Ramos (cell line): ENCODE data around the gene LRRC66.

Experiments
- in situ Hi-C: fragments of 300-500 bp; cut with MboI; formaldehyde crosslinking; loops from one replicate; pipeline ENCODE4 v1.14.3; 2022; ENCODE audit warnings: low sequenced_read_pairs; ENCODE audit not compliant: unreplicated experiment

Gene LRRC66

GRCh38 chr4:52014903-52015302, 5.3 kb downstream of the LRRC66 start:
- in situ Hi-C loops: no loop called here

DNA sequence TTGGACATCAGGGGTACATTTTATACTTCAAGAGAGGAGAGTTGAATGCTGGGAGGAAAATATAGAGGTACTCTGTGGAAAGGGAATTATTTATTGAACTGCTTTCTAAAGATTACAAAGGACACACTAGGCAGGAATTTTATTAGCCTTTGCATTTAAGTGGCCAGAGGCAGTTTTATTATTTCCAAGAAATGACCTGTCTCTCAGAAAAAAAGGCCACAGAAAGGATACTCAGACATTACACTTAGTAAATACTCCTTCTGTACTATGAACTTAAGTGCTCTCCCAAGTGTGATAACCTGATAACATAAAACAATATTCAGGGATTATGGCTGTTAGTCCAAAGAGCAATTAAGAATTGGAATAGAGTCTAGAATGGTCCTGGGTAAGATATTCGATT, 7.5 kb downstream of the LRRC66 start:
- in situ Hi-C loops: no loop called here

DNA sequence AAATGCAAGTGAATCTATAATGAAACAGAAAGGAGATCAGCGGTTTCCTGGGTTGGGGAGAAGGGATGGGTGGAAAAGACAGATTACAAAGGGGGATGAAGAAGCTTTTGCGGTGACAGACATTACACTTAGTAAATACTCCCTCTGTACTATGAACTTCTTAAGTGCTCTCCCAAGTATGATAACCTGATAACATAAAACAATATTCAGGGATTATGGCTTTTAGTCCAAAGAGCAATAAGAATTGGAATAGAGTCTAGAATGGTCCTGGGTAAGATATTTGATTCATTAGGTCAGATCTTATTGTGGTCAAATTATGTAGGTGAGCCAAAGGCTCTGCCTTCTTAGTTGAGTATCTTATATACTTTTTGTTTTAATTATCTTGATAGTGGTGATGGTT, 9.2 kb downstream of the LRRC66 start:
- in situ Hi-C loops: no loop called here

GRCh38 chr4:52006887-52007286, 13.3 kb downstream of the LRRC66 start:
- in situ Hi-C loops: no loop called here

GRCh38 chr4:52005604-52006273, 14.4 kb downstream of the LRRC66 start:
- in situ Hi-C loops: no loop called here

- in situ Hi-C loops: no loop called here
These were observed 15.7 kb downstream of the LRRC66 start for GRCh38 chr4:52004414-52004813.

DNA sequence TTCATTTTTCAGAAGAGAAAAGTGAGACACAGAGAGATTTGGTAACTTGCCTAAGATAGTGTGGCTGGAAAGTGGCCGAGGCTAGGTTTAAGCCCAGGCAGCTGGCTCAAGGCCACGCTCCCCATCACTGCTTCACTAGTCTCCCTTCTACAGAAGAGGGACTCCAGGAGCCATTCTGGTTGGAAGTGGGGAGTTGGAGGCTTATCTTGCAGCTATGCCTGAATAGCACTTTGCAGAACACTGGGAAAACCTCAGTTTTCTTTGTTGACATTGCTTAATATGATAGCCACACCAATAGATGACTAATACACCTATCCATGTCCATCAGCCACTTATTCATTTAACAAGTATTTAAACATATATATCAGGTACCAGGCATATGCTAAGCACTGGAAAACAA, 18.5 kb downstream of the LRRC66 start:
- in situ Hi-C loops: no loop called here

DNA sequence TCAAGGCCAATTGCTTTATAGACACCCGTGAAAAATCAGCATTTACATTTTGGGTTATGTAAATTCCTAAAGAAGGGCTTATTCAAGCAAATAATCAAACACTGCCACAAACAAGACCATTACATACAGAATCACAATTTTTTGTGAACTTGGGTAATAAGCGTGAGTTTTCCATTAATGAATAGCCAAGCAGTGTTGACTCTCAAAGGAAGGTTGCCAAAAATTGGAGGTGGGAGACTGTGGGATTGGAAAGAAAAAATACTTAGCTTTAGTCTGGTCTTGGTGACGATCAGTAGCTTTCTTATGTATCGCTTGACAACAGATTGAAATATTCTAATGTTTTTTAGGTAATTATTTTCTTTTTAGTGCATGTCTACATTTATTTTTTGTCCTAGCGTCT, 20.9 kb downstream of the LRRC66 start:
- in situ Hi-C loops: no loop called here

DNA sequence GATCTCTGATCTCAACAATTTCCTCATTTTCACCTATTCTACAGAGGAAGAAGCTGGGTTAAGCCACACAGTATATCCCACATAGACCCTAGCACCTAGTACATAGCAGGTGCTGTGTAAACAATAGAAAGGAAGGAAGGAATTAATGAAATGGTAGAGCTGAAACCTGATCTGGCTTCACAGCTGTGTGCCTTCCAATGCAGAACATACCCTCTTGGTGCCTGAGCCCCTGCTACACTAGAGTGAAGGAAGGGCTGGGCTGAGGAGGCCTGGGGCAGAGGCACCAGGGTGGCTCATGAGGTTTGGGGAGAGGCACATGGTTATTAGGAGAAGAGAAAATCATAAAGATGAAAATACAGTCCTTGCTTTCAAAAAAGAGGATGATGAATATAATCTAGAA, 21.3 kb downstream of the LRRC66 start:
- in situ Hi-C loops: no loop called here

DNA sequence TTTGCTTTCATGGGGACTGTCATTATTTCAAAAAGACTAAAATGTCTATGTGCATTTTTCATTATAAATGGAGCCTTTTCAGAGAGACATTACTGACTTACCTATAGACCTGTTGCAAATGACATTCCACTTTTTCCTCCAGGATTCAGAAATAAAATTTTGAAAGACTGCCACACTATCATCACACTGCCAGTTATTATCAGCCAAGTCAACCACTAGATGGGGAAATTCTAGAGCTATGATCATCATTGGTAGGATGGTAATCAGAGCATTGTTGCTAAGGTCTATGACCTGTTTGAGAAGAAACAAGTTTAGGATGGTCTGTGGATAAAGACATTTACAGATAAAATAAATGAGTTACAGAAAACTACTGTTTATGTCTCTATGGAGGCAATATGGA, 22.5 kb downstream of the LRRC66 start:
- in situ Hi-C loops: no loop called here

- in situ Hi-C loops: no loop called here
These were observed 24.4 kb downstream of the LRRC66 start for GRCh38 chr4:51995647-51996220.

GRCh38 chr4:51965862-51966261, 54.3 kb downstream of the LRRC66 start:
- in situ Hi-C loops: no loop called here

GRCh38 chr4:51963841-51964517, 56.2 kb downstream of the LRRC66 start:
- in situ Hi-C loops: no loop called here

DNA sequence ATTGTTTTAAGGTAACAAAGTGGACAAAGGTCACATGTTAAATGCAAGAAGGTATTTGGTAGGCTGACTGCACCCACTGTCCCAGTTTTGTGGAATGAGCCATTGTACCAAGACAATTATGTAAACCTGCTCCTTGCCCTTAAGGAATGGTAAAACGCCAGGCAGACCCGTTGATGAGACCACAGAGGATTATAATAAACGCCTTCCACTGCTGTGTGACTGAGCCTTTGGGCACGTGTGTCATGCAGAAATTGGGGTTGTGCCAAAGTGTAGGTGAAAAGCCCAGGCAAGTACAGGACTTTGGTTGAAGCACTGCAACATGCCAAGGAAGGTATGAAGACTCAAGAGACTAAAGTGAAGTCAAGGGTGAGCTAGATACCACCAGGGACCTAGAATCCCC, 59.7 kb downstream of the LRRC66 start:
- in situ Hi-C loops: no loop called here

GRCh38 chr4:51958199-51958968, 61.8 kb downstream of the LRRC66 start:
- in situ Hi-C loops: no loop called here
